ENCODE data around the gene CHTF18.
"Not testable (repeated sequence)": the region's sequence is repeated elsewhere in the genome, so short reads cannot be mapped to it uniquely, and the experiment has no call there.

CHTF18 gene

GRCh38 chr16:833411-833810 is 45.0 kb downstream of the CHTF18 start:
- H3F3A ChIP-seq (ENCODE audit: control insufficient read depth, insufficient read depth): no peaks in the 10 kb centered on the region
- no peaks in the 10 kb centered on the region for H3K79me2 ChIP-seq (ENCODE audit: control insufficient read depth, low read length)
- no peaks in the 10 kb centered on the region for H3K9me2 ChIP-seq (replicated peaks; ENCODE audit: control insufficient read depth, low read length)
- H4K20me1 ChIP-seq (ENCODE audit: control insufficient read depth, insufficient read depth, low read depth, low read length): no peaks in the 10 kb centered on the region
- H3K9me3 ChIP-seq (ENCODE audit: control insufficient read depth, insufficient read depth, low read length): peaks cover 12% of the 10 kb centered on the region
- no peaks in the 10 kb centered on the region for H3K27me3 ChIP-seq (ENCODE audit: control insufficient read depth, low read length)
- H3K27ac ChIP-seq (ENCODE audit: low read depth, low read length): no peak overlapping the region
- no peaks in the 10 kb centered on the region for H3K36me3 ChIP-seq (ENCODE audit: control insufficient read depth, low read length)
- H3K4me3 ChIP-seq (ENCODE audit: low read length): no peak overlapping the region
- H3K4me1 ChIP-seq (ENCODE audit: control insufficient read depth, low read length): no peaks in the 10 kb centered on the region
- no peak for TF ChIP-seq EZH2phosphoT487 (IDR thresholded peaks at IDR 0.05; ENCODE audit: borderline replicate concordance, low read length)
- no peak for TF ChIP-seq CTCF (IDR thresholded peaks at IDR 0.05; ENCODE audit: low read depth, low read length, poor library complexity, severe bottlenecking)
- H3K4me2 ChIP-seq (ENCODE audit: low read length): no peak overlapping the region

- no peak overlapping the region for H3K4me3 ChIP-seq (ENCODE audit: low read length)
- no peaks in the 10 kb centered on the region for H3F3A ChIP-seq (ENCODE audit: control insufficient read depth, insufficient read depth)
- no peak for TF ChIP-seq CTCF (IDR thresholded peaks at IDR 0.05; ENCODE audit: low read depth, low read length, poor library complexity, severe bottlenecking)
- no peak for TF ChIP-seq EZH2phosphoT487 (IDR thresholded peaks at IDR 0.05; ENCODE audit: borderline replicate concordance, low read length)
- H4K20me1 ChIP-seq (ENCODE audit: control insufficient read depth, insufficient read depth, low read depth, low read length): no peaks in the 10 kb centered on the region
- no peaks in the 10 kb centered on the region for H3K36me3 ChIP-seq (ENCODE audit: control insufficient read depth, low read length)
- H3K4me2 ChIP-seq (ENCODE audit: low read length): no peak overlapping the region
- H3K27me3 ChIP-seq (ENCODE audit: control insufficient read depth, low read length): no peaks in the 10 kb centered on the region
- H3K79me2 ChIP-seq (ENCODE audit: control insufficient read depth, low read length): no peaks in the 10 kb centered on the region
- H3K9me3 ChIP-seq (ENCODE audit: control insufficient read depth, insufficient read depth, low read length): peaks cover 26% of the 10 kb centered on the region
- no peaks in the 10 kb centered on the region for H3K4me1 ChIP-seq (ENCODE audit: control insufficient read depth, low read length)
- no peaks in the 10 kb centered on the region for H3K9me2 ChIP-seq (replicated peaks; ENCODE audit: control insufficient read depth, low read length)
- no peak overlapping the region for H3K27ac ChIP-seq (ENCODE audit: low read depth, low read length)
Observed at GRCh38 chr16:835373-835772, 47.0 kb downstream of the CHTF18 start.

GRCh38 chr16:836221-836620 is 47.8 kb downstream of the CHTF18 start:
- no peaks in the 10 kb centered on the region for H3K79me2 ChIP-seq (ENCODE audit: control insufficient read depth, low read length)

GRCh38 chr16:836822-837221 is 48.4 kb downstream of the CHTF18 start:
- H3K4me3 ChIP-seq (ENCODE audit: low read length); H3K79me2 ChIP-seq (ENCODE audit: control insufficient read depth, low read length); H3K27me3 ChIP-seq (ENCODE audit: control insufficient read depth, low read length): not testable (repeated sequence)

More at GRCh38 chr16:836221-836620, 47.8 kb downstream of the CHTF18 start:
- no peak for TF ChIP-seq CTCF (IDR thresholded peaks at IDR 0.05; ENCODE audit: low read depth, low read length, poor library complexity, severe bottlenecking)
- TF ChIP-seq EZH2phosphoT487 (IDR thresholded peaks at IDR 0.05; ENCODE audit: borderline replicate concordance, low read length): no peak
- Histone ChIP-seq H3K36me3 (ENCODE audit: control insufficient read depth, low read length) (no peaks in the 10 kb centered on the region), H4K20me1 (ENCODE audit: control insufficient read depth, insufficient read depth, low read depth, low read length) (no peaks in the 10 kb centered on the region), H3K27me3 (ENCODE audit: control insufficient read depth, low read length) (no peaks in the 10 kb centered on the region), H3K9me2 (replicated peaks; ENCODE audit: control insufficient read depth, low read length) (no peaks in the 10 kb centered on the region), H3K4me2 (ENCODE audit: low read length) (no peak overlapping the region), H3K4me1 (ENCODE audit: control insufficient read depth, low read length) (no peaks in the 10 kb centered on the region), H3F3A (ENCODE audit: control insufficient read depth, insufficient read depth) (no peaks in the 10 kb centered on the region), H3K4me3 (ENCODE audit: low read length) (no peak overlapping the region), H3K9me3 (ENCODE audit: control insufficient read depth, insufficient read depth, low read length) (peaks cover 26% of the 10 kb centered on the region), H3K27ac (ENCODE audit: low read depth, low read length) (no peak overlapping the region)

More at GRCh38 chr16:836822-837221, 48.4 kb downstream of the CHTF18 start:
- H3K9me2 ChIP-seq (replicated peaks; ENCODE audit: control insufficient read depth, low read length); H3F3A ChIP-seq (ENCODE audit: control insufficient read depth, insufficient read depth); H3K4me2 ChIP-seq (ENCODE audit: low read length); H4K20me1 ChIP-seq (ENCODE audit: control insufficient read depth, insufficient read depth, low read depth, low read length); H3K27ac ChIP-seq (ENCODE audit: low read depth, low read length); H3K4me1 ChIP-seq (ENCODE audit: control insufficient read depth, low read length); H3K36me3 ChIP-seq (ENCODE audit: control insufficient read depth, low read length): not testable (repeated sequence)
- peaks cover 26% of the 10 kb centered on the region for H3K9me3 ChIP-seq (ENCODE audit: control insufficient read depth, insufficient read depth, low read length)
